HT-29 (cell line): ENCODE results near the gene PNLIPRP2. TPM values are rescaled to one million over a fixed set of nuclear protein-coding genes. Genes with fewer than 3 reads are reported as not detected.

ENCODE experiments used
- DNase-seq: peaks from one replicate; pipeline ENCODE4 v3.0.0-alpha.2; 2015; ENCODE audit warnings: low spot score
- total RNA-seq: library from RNA; depleted of rRNA; stranded (reverse); fragments of >200 nt; shearing (Covaris generic); gene quantifications from 2 replicates; pipeline ENCODE4 v1.2.3, GENCODE V29; 2014

PNLIPRP2 gene
- total RNA-seq, 1 experiment from 2014 or later, result not detected

- DNase-seq, result peak; percentile 31
Observed at GRCh38 chr10:116654816-116655215, 34.1 kb downstream of the PNLIPRP2 start.

GRCh38 chr10:116655568-116655967, 34.8 kb downstream of the PNLIPRP2 start:
- no peak for DNase-seq

GRCh38 chr10:116656044-116656443, 35.3 kb downstream of the PNLIPRP2 start:
- DNase-seq, result no peak

- no peak for DNase-seq
Observed at GRCh38 chr10:116657863-116658551, 37.3 kb downstream of the PNLIPRP2 start.

- no peak for DNase-seq
Observed at GRCh38 chr10:116659049-116659670, 38.4 kb downstream of the PNLIPRP2 start.

GRCh38 chr10:116660860-116661259, 40.1 kb downstream of the PNLIPRP2 start:
- DNase-seq, result no peak

GRCh38 chr10:116663342-116663741, 42.6 kb downstream of the PNLIPRP2 start:
- DNase-seq, result no peak

GRCh38 chr10:116664631-116665030, 43.9 kb downstream of the PNLIPRP2 start:
- no peak for DNase-seq

- DNase-seq, result no peak
Observed at GRCh38 chr10:116665541-116666125, 44.9 kb downstream of the PNLIPRP2 start.

- no peak for DNase-seq
Observed at GRCh38 chr10:116667484-116667883, 46.7 kb downstream of the PNLIPRP2 start.

- DNase-seq, result no peak
Observed at GRCh38 chr10:116668018-116668417, 47.3 kb downstream of the PNLIPRP2 start.

GRCh38 chr10:116668446-116668845, 47.7 kb downstream of the PNLIPRP2 start:
- DNase-seq, result no peak

- no peak for DNase-seq
Observed at GRCh38 chr10:116669080-116669479, 48.3 kb downstream of the PNLIPRP2 start.

GRCh38 chr10:116669832-116670644, 49.3 kb downstream of the PNLIPRP2 start:
- no peak for DNase-seq

- no peak for DNase-seq
Observed at GRCh38 chr10:116670706-116671105, 50.0 kb downstream of the PNLIPRP2 start.

GRCh38 chr10:116671274-116671926, 50.6 kb downstream of the PNLIPRP2 start:
- no peak for DNase-seq

- no peak for DNase-seq
Observed at GRCh38 chr10:116672891-116673290, 52.1 kb downstream of the PNLIPRP2 start.

GRCh38 chr10:116673866-116674265, 53.1 kb downstream of the PNLIPRP2 start:
- no peak for DNase-seq

GRCh38 chr10:116674901-116675423, 54.2 kb downstream of the PNLIPRP2 start:
- DNase-seq, result no peak

- no peak for DNase-seq
Observed at GRCh38 chr10:116676118-116676517, 55.4 kb downstream of the PNLIPRP2 start.

GRCh38 chr10:116676633-116677032, 55.9 kb downstream of the PNLIPRP2 start:
- no peak for DNase-seq
